Measurements from ENCODE around the gene TCEAL1.

Gene TCEAL1

GRCh38 chrX:103678199-103678993, 49.6 kb downstream of the TCEAL1 start:
- peak; percentile 47 for DNase-seq (ENCODE audit: low read depth, low spot score)
